ENCODE results near the gene RAB8B.

GRCh38 chr15:63218100-63218808 lies 28.8 kb downstream of the RAB8B start:
- TF ChIP-seq CTCF (IDR thresholded peaks at IDR 0.05) (no peak), ZFX (IDR thresholded peaks at IDR 0.05; ENCODE audit: borderline replicate concordance) (no peak)

Data from 22Rv1 (cell line).